Smooth muscle cell (in vitro differentiated cells): ENCODE results near the gene POGLUT3. TPM values are rescaled to one million over a fixed set of nuclear protein-coding genes. Genes with fewer than 3 reads are reported as not detected.

Experiments used
- DNase-seq: peaks from one replicate; lab custom pipeline; 2025; ENCODE audit not compliant: unreplicated experiment; lab: John Stamatoyannopoulos, UW
- H2AFZ ChIP-seq: fragments of 200-600 bp; sonication (generic); 2 replicates; pipeline ENCODE4 v1.6.0; 2016; ENCODE audit warnings: antibody characterized with exemption, low read depth, mild to moderate bottlenecking
- H3F3A ChIP-seq: fragments of 200-600 bp; sonication (generic); 2 replicates; pipeline ENCODE4 v1.6.0; 2017; ENCODE audit warnings: antibody characterized with exemption, low read depth
- H3K27ac ChIP-seq: fragments of 200-600 bp; sonication (generic); 2 replicates; pipeline ENCODE4 v1.5.1; 2016; ENCODE audit warnings: low read depth, mild to moderate bottlenecking
- H3K27me3 ChIP-seq: fragments of 200-600 bp; sonication (generic); 2 replicates; pipeline ENCODE4 v1.6.1; 2016; ENCODE audit warnings: low read depth, mild to moderate bottlenecking
- H3K36me3 ChIP-seq: fragments of 200-600 bp; sonication (generic); 2 replicates; pipeline ENCODE4 v1.5.1; 2016; ENCODE audit warnings: low read depth
- H3K4me1 ChIP-seq: fragments of 200-600 bp; sonication (generic); 2 replicates; pipeline ENCODE4 v1.5.1; 2016; ENCODE audit warnings: low read depth
- H3K4me2 ChIP-seq: fragments of 200-600 bp; sonication (generic); 2 replicates; pipeline ENCODE4 v1.6.0; 2016; ENCODE audit warnings: mild to moderate bottlenecking
- H3K4me3 ChIP-seq: fragments of 200-600 bp; sonication (generic); 2 replicates; pipeline ENCODE4 v1.5.1; 2016; ENCODE audit warnings: mild to moderate bottlenecking
- H3K79me2 ChIP-seq: fragments of 200-600 bp; sonication (generic); 2 replicates; pipeline ENCODE4 v1.6.0; 2016; ENCODE audit warnings: low read depth, mild to moderate bottlenecking
- H3K9ac ChIP-seq: fragments of 200-600 bp; sonication (generic); 2 replicates; pipeline ENCODE4 v1.6.0; 2016; ENCODE audit warnings: low read depth
- H3K9me3 ChIP-seq: fragments of 200-600 bp; sonication (generic); replicated peaks from 2 replicates; pipeline ENCODE4 v1.5.1; 2016; ENCODE audit warnings: low read depth
- H4K20me1 ChIP-seq: fragments of 200-600 bp; sonication (generic); 2 replicates; pipeline ENCODE4 v1.6.0; 2016; ENCODE audit warnings: low read depth
- WGBS: methylation state at CpG from one replicate; pipeline ENCODE4 v1.1.7; 2016; ENCODE audit warnings: low lambda C conversion rate; 5-methylcytosine and 5-hydroxymethylcytosine counted together
- polyA plus RNA-seq: library from polyadenylated mRNA; unstranded; fragments of >200 nt; fragmentation: Nextera tagmentation; extraction: Ambion mirVana; gene quantifications from 2 replicates; pipeline ENCODE4 v1.2.1, GENCODE V29; 2016
- total RNA-seq: library from RNA; depleted of rRNA; stranded (reverse); fragments of >200 nt; gene quantifications from 2 replicates; pipeline ENCODE4 v1.2.3, GENCODE V29; 2014
- TF ChIP-seq, protein P1 (sequence below): fragments of 200-600 bp; sonication (generic); IDR thresholded peaks from 2 replicates; pipeline ENCODE4 v1.5.1; 2017; ENCODE audit warnings: borderline replicate concordance, mild to moderate bottlenecking, antibody characterized with exemption; ENCODE audit not compliant: insufficient read depth, poor library complexity, severe bottlenecking

Gene POGLUT3
- total and polyA plus RNA-seq, 2 experiments from 2014 or later: 34.4 to 50.4 TPM

DNA sequence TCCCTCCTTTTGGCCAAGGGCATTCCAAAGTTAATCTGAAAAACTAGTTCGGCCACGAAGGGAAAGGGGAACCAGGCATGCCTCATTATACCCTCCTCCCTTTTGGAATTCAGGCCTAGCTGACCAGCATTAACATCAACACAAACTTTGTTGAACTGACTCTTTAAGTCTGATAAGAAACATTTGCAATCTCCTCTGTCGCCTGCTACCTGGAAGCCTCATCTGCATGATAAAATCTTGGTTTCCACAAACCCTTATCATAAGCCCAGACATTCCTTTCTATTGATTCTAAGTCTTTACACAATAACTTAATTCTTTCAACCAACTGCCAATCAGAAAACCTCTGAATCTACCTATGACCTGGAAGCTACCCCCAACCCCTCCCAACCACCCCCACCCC is 11.4 kb downstream of the POGLUT3 start:
- no peaks in the 10 kb centered on the region for H3F3A ChIP-seq
- no peak for DNase-seq
- no peaks in the 10 kb centered on the region for H3K79me2 ChIP-seq
- H3K36me3 ChIP-seq: no peaks in the 10 kb centered on the region
- no peaks in the 10 kb centered on the region for H3K9me3 ChIP-seq
- TF ChIP-seq, protein P1, sequence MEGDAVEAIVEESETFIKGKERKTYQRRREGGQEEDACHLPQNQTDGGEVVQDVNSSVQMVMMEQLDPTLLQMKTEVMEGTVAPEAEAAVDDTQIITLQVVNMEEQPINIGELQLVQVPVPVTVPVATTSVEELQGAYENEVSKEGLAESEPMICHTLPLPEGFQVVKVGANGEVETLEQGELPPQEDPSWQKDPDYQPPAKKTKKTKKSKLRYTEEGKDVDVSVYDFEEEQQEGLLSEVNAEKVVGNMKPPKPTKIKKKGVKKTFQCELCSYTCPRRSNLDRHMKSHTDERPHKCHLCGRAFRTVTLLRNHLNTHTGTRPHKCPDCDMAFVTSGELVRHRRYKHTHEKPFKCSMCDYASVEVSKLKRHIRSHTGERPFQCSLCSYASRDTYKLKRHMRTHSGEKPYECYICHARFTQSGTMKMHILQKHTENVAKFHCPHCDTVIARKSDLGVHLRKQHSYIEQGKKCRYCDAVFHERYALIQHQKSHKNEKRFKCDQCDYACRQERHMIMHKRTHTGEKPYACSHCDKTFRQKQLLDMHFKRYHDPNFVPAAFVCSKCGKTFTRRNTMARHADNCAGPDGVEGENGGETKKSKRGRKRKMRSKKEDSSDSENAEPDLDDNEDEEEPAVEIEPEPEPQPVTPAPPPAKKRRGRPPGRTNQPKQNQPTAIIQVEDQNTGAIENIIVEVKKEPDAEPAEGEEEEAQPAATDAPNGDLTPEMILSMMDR: no peak
- 60% methylated on average over 3 of the region's 3 CpGs for WGBS
- no peaks in the 10 kb centered on the region for H3K27me3 ChIP-seq
- H3K4me3 ChIP-seq: no peak overlapping the region
- no peak overlapping the region for H3K9ac ChIP-seq
- H3K27ac ChIP-seq: no peak overlapping the region
- no peaks in the 10 kb centered on the region for H4K20me1 ChIP-seq
- no peak overlapping the region for H3K4me2 ChIP-seq
- no peak overlapping the region for H2AFZ ChIP-seq
- no peaks in the 10 kb centered on the region for H3K4me1 ChIP-seq

DNA sequence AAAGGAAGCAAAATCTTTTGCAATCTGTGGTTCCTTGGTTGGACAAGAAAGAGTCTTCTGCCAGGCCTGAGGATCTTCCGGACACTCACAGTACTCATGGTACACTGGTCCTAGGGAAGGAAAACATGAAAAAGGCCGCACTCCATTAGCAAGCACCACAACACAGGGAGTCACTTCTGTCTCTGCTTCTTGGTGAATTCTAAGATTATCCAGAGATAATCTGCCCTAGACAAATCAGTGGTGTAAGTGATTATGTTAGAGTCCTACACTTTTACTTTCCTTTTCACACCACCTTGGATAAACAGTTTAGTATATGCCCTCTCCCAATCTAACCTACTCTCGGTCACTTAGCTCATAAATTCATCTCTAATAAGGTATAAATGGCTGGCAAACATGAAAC is 11.9 kb downstream of the POGLUT3 start:
- H3K27me3 ChIP-seq: no peaks in the 10 kb centered on the region
- 91% methylated on average over 3 of the region's 3 CpGs for WGBS
- H3F3A ChIP-seq: no peaks in the 10 kb centered on the region
- H3K4me2 ChIP-seq: no peak overlapping the region
- no peaks in the 10 kb centered on the region for H3K9me3 ChIP-seq
- no peak overlapping the region for H3K4me3 ChIP-seq
- no peaks in the 10 kb centered on the region for H3K79me2 ChIP-seq
- DNase-seq: no peak
- no peaks in the 10 kb centered on the region for H3K36me3 ChIP-seq
- H3K27ac ChIP-seq: no peak overlapping the region
- no peak overlapping the region for H2AFZ ChIP-seq
- H3K9ac ChIP-seq: no peak overlapping the region
- no peaks in the 10 kb centered on the region for H4K20me1 ChIP-seq
- TF ChIP-seq, protein P1: no peak
- H3K4me1 ChIP-seq: no peaks in the 10 kb centered on the region

GRCh38 chr11:108483163-108483562 is 15.0 kb downstream of the POGLUT3 start:
- DNase-seq: no peak
- no peak overlapping the region for H3K9ac ChIP-seq
- no peaks in the 10 kb centered on the region for H3K36me3 ChIP-seq
- H3K4me1 ChIP-seq: no peaks in the 10 kb centered on the region
- H3F3A ChIP-seq: no peaks in the 10 kb centered on the region
- H3K27ac ChIP-seq: no peak overlapping the region
- H3K9me3 ChIP-seq: no peaks in the 10 kb centered on the region
- no peak overlapping the region for H3K4me3 ChIP-seq
- H4K20me1 ChIP-seq: no peaks in the 10 kb centered on the region
- no peak overlapping the region for H3K4me2 ChIP-seq
- TF ChIP-seq, protein P1: no peak
- no peaks in the 10 kb centered on the region for H3K79me2 ChIP-seq
- no peak overlapping the region for H2AFZ ChIP-seq
- H3K27me3 ChIP-seq: no peaks in the 10 kb centered on the region

DNA sequence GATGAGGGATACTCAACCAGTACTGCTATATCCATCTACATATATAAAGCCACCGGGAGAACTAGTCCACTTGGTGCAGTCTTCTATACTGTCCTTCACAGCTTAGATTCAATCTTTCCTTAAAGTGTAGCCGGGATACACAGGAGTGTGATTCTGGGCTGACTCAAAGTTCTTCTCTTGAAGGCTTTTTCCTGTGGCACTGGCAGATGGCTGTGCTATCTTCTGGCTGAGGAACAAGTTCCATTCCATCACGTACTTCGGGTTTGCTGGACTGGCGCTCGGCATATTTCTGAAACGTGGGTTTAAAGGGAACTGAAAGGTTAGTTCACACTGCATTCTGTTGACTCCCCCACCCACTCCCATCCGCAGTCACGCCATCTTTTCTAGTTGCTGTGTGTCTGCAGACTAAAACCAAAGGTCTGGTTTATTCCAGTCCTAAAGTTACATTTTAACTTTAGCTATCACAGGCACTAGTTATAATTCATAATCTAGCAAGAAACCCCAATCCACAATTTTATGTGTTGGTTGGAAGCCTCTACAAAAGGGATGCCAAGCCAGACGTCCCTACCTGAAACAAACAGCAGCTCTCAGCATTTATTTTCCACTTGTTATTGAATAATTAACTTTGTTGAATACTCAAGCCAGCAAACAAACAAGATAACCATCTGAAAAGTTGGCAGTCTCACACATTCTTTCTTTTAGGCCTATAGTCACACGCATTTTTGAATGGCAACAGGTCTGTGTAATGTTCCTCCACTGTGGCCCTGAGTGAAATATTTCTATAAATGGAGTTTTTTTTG is 23.3 kb downstream of the POGLUT3 start:
- H3K79me2 ChIP-seq: no peaks in the 10 kb centered on the region
- no peaks in the 10 kb centered on the region for H4K20me1 ChIP-seq
- H2AFZ ChIP-seq: no peak overlapping the region
- no peaks in the 10 kb centered on the region for H3K4me1 ChIP-seq
- no peaks in the 10 kb centered on the region for H3K27me3 ChIP-seq
- 92% methylated on average over 11 of the region's 11 CpGs for WGBS
- no peak overlapping the region for H3K4me2 ChIP-seq
- no peaks in the 10 kb centered on the region for H3K9me3 ChIP-seq
- no peak overlapping the region for H3K4me3 ChIP-seq
- DNase-seq: no peak
- H3K27ac ChIP-seq: no peak overlapping the region
- H3F3A ChIP-seq: no peaks in the 10 kb centered on the region
- H3K9ac ChIP-seq: no peak overlapping the region
- H3K36me3 ChIP-seq: peaks cover 8% of the 10 kb centered on the region
- TF ChIP-seq, protein P1: no peak
